HCT116 (cell line): Measurements from ENCODE around the gene CHURC1. TPM values are rescaled to one million over a fixed set of nuclear protein-coding genes. Genes with fewer than 3 reads are reported as not detected.

Source experiments
- ATAC-seq: fragments of 200-7000 bp; cut with Tn5 transposase; 2 replicates; pipeline ENCODE4 v1.9.1; 2020; ENCODE audit warnings: mild to moderate bottlenecking, moderate library complexity
- BruUV-seq: library from RNA; stranded (reverse); fragments of 400-500 nt; replicated peaks from 2 replicates; lab custom pipeline; 2021; lab: Mats Ljungman, UMichigan
- CTCF ChIA-PET: fragments of 300-600 bp; sonication (Branson Sonifier 250); formaldehyde crosslinking; loops from one replicate; lab custom pipeline; 2021; ENCODE audit warnings: antibody characterized with exemption; lab: Charles Lee
- POLR2A ChIA-PET: fragments of 300-600, 350-600 bp; sonication (Branson Sonifier 250); formaldehyde crosslinking; loops from one replicate; lab custom pipeline; 2021; ENCODE audit warnings: antibody characterized with exemption; lab: Charles Lee
- RAD21 ChIA-PET, 2 experiments: fragments of 300-600 bp; sonication (Branson Sonifier 250); formaldehyde crosslinking; loops; one replicate each; lab custom pipeline; 2023; ENCODE audit warnings: low total read pairs in 2 of 2; ENCODE audit not compliant: uncharacterized antibody in 2 of 2, unreplicated experiment in 2 of 2, low non-redundant PET in 1 of 2; lab: Charles Lee
- DNase-seq: peaks from one replicate; pipeline ENCODE4 v3.0.0-alpha.2; 2010; ENCODE audit warnings: low read depth, low spot score
- H2AFZ ChIP-seq: fragments of 200-600 bp; shearing (Covaris generic), sonication (generic); 2 replicates; pipeline ENCODE4 v1.6.1; 2017; ENCODE audit warnings: low read depth, mixed run types, mixed read lengths, antibody characterized with exemption, low read length; ENCODE audit not compliant: poor library complexity, severe bottlenecking
- H3K27ac ChIP-seq: 2 replicates; pipeline ENCODE4 v1.5.1; 2012; ENCODE audit warnings: low read depth, low read length
- H3K27me3 ChIP-seq: fragments of 200-600 bp; sonication (generic); 2 replicates; pipeline ENCODE4 v1.6.1; 2016; ENCODE audit warnings: mixed run types, low read length, mixed read lengths; ENCODE audit not compliant: insufficient read depth
- H3K36me3 ChIP-seq, 2 experiments: fragments of 200-500 bp in 1 of 2; fragments of 200-600 bp in 1 of 2; sonication (Bioruptor generic) in 1 of 2; sonication (generic) in 1 of 2; 2 replicates each; pipeline versions ENCODE4 v1.5.1 to v1.6.1; 2014 to 2016; ENCODE audit warnings: low read length in 2 of 2, inconsistent platforms in 1 of 2, mixed read lengths in 1 of 2, mixed run types in 1 of 2; ENCODE audit not compliant: insufficient read depth in 2 of 2, control insufficient read depth in 1 of 2
- H3K4me1 ChIP-seq, 2 experiments: fragments of 200-600 bp in 1 of 2; sonication (generic) in 1 of 2; 2 replicates each; pipeline versions ENCODE4 v1.5.1 to v1.6.1; 2012 to 2017; ENCODE audit warnings: low read length in 2 of 2, inconsistent platforms in 1 of 2, mild to moderate bottlenecking in 1 of 2, mixed read lengths in 1 of 2, mixed run types in 1 of 2, moderate library complexity in 1 of 2; ENCODE audit not compliant: insufficient read depth in 2 of 2, control insufficient read depth in 1 of 2
- H3K4me2 ChIP-seq: fragments of 200-600 bp; sonication (generic); 2 replicates; pipeline ENCODE4 v1.6.1; 2017; ENCODE audit warnings: mixed run types, low read length, mixed read lengths
- H3K4me3 ChIP-seq, 2 experiments: fragments of 200-600 bp in 1 of 2; sonication (generic) in 1 of 2; replicated peaks in 1 of 2; 2 replicates each; pipeline ENCODE4 v1.5.1; 2011 to 2016; ENCODE audit warnings: low read length in 2 of 2, control low read depth in 1 of 2, low read depth in 1 of 2, mild to moderate bottlenecking in 1 of 2, mixed read lengths in 1 of 2, mixed run types in 1 of 2
- H3K79me2 ChIP-seq: fragments of 200-600 bp; sonication (generic); 2 replicates; pipeline ENCODE4 v1.6.1; 2017; ENCODE audit warnings: mild to moderate bottlenecking, mixed run types, low read length, moderate library complexity, mixed read lengths; ENCODE audit not compliant: insufficient read depth
- H3K9ac ChIP-seq: fragments of 200-600 bp; sonication (generic); 2 replicates; pipeline ENCODE4 v1.6.1; 2016; ENCODE audit warnings: low read length, mixed read lengths
- H3K9me2 ChIP-seq: fragments of 200-600 bp; sonication (generic), shearing (Covaris generic); 2 replicates; pipeline ENCODE4 v1.6.1; 2017; ENCODE audit warnings: mixed run types, mild to moderate bottlenecking, moderate library complexity; ENCODE audit not compliant: insufficient read depth
- H3K9me3 ChIP-seq, 2 experiments: fragments of 200-500 bp in 1 of 2; fragments of 200-600 bp in 1 of 2; sonication (Bioruptor generic) in 1 of 2; sonication (generic) in 1 of 2; 2 replicates each; pipeline ENCODE4 v1.6.1; 2014 to 2017; ENCODE audit warnings: low read length in 2 of 2, mixed read lengths in 2 of 2, inconsistent platforms in 1 of 2, low read depth in 1 of 2, mild to moderate bottlenecking in 1 of 2, mixed run types in 1 of 2, moderate library complexity in 1 of 2; ENCODE audit not compliant: control insufficient read depth in 1 of 2, insufficient read depth in 1 of 2
- H4K20me1 ChIP-seq: fragments of 200-600 bp; sonication (generic), shearing (Covaris generic); 2 replicates; pipeline ENCODE4 v1.6.1; 2017; ENCODE audit warnings: mixed run types, mild to moderate bottlenecking, moderate library complexity; ENCODE audit not compliant: insufficient read depth
- CEBPB ChIP-seq: IDR thresholded peaks from 2 replicates; pipeline ENCODE4 v1.6.1; 2012; ENCODE audit warnings: low read depth
- EGR1 ChIP-seq: IDR thresholded peaks from 2 replicates; pipeline ENCODE4 v1.6.1; 2012; ENCODE audit warnings: low read depth
- EZH2phosphoT487 ChIP-seq: fragments of 200-600 bp; IDR thresholded peaks from 2 replicates; pipeline ENCODE4 v1.6.1; 2018; ENCODE audit warnings: antibody characterized with exemption, borderline replicate concordance
- FOSL1 ChIP-seq: IDR thresholded peaks from 2 replicates; pipeline ENCODE4 v1.6.1; 2012; ENCODE audit warnings: low read depth
- POLR2A ChIP-seq: IDR thresholded peaks from 2 replicates; pipeline ENCODE4 v1.7.0; 2011; ENCODE audit warnings: borderline replicate concordance; ENCODE audit not compliant: insufficient read depth, insufficient read length; ENCODE audit errors: extremely low read depth
- SIN3A ChIP-seq: IDR thresholded peaks from 2 replicates; pipeline ENCODE4 v1.6.1; 2012; ENCODE audit warnings: low read depth
- SP1 ChIP-seq: IDR thresholded peaks from 2 replicates; pipeline ENCODE4 v1.6.1; 2012; ENCODE audit warnings: low read depth
- SRF ChIP-seq: IDR thresholded peaks from 2 replicates; pipeline ENCODE4 v1.6.1; 2012; ENCODE audit warnings: low read depth
- TCF7L2 ChIP-seq: IDR thresholded peaks from 2 replicates; pipeline ENCODE4 v1.7.0; 2011; ENCODE audit warnings: borderline replicate concordance, inconsistent platforms; ENCODE audit not compliant: insufficient read depth, insufficient read length; ENCODE audit errors: extremely low read depth
- YY1 ChIP-seq: IDR thresholded peaks from 2 replicates; pipeline ENCODE4 v1.6.1; 2011; ENCODE audit warnings: low read length, low read depth, moderate library complexity, mild to moderate bottlenecking; ENCODE audit not compliant: insufficient replicate concordance; ENCODE audit errors: extremely low read depth
- ZNF274 ChIP-seq: fragments of 200-500 bp; sonication (Bioruptor generic); IDR thresholded peaks from 2 replicates; pipeline ENCODE4 v1.6.1; 2014; ENCODE audit warnings: mild to moderate bottlenecking, low read depth, low read length, inconsistent platforms
- intact Hi-C: fragments of 100-400 bp; cut with micrococcal nuclease; formaldehyde crosslinking; loops from 2 replicates; pipeline ENCODE4 v1.10.0; 2022
- total RNA-seq: library from RNA; stranded (reverse); gene quantifications from one replicate; pipeline ENCODE4 v1.2.1, GENCODE V29; 2021; ENCODE audit not compliant: unreplicated experiment
- TF ChIP-seq, protein P1 (sequence below), 3 experiments: fragments of 200-600 bp in 1 of 3; sonication (generic) in 1 of 3; IDR thresholded peaks in 2 of 3; conservative IDR thresholded peaks in 1 of 3; 2 replicates each; pipeline ENCODE4 v1.5.1; 2012 to 2017; ENCODE audit warnings: low read depth in 2 of 3, low read length in 2 of 3, antibody characterized with exemption in 1 of 3, borderline replicate concordance in 1 of 3, control low read depth in 1 of 3, mild to moderate bottlenecking in 1 of 3, mixed read lengths in 1 of 3, mixed run types in 1 of 3, moderate library complexity in 1 of 3; ENCODE audit not compliant: insufficient read depth in 1 of 3

The CHURC1 gene
- total RNA-seq, 1 experiment from 2014 or later, result 47.5 TPM

DNA sequence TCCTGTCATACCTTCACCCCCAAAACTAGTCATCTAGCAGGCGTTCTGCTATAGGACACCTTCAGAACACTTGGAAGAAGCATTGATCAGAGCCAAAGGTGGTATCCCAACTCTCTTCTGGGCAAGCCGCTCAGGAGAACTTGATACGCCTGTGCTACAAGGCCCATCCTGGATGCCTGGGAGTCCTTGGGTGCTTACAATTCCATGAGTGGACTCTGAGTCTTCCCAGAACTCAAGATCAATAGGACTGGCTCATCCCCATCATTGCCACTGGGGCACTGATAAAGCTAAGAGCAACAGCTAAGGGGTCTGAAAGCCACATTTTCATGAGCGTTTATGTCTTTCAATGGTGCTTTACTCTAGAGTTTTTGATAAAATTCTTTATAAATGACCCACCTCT lies 36.4 kb upstream of the CHURC1 start:
- Histone ChIP-seq H3K27ac (no peak overlapping the region), H3K9ac (no peak overlapping the region), H3K9me3 (no peaks in the 10 kb centered on the region), H3K27me3 (no peaks in the 10 kb centered on the region), H3K36me3 (no peaks in the 10 kb centered on the region), H4K20me1 (no peaks in the 10 kb centered on the region), H3K4me1 (peaks cover 7 to 16% of the 10 kb centered on the region in 2 experiments; a peak in 3 of 4 replicates), H3K4me3 (no peak overlapping the region), H3K9me2 (no peaks in the 10 kb centered on the region), H3K4me2 (no peak overlapping the region), H3K79me2 (no peaks in the 10 kb centered on the region), H2AFZ (no peak overlapping the region)
- intact Hi-C loops, result no loop called here
- no peak for ATAC-seq
- TSS peak; percentile 36 for BruUV-seq
- TF ChIP-seq POLR2A (no peak), SRF (no peak), SP1 (no peak), EZH2phosphoT487 (no peak), TCF7L2 (no peak), FOSL1 (no peak), ZNF274 (no peak), YY1 (no peak), SIN3A (no peak), EGR1 (no peak), CEBPB (no peak)
- TF ChIP-seq, protein P1, sequence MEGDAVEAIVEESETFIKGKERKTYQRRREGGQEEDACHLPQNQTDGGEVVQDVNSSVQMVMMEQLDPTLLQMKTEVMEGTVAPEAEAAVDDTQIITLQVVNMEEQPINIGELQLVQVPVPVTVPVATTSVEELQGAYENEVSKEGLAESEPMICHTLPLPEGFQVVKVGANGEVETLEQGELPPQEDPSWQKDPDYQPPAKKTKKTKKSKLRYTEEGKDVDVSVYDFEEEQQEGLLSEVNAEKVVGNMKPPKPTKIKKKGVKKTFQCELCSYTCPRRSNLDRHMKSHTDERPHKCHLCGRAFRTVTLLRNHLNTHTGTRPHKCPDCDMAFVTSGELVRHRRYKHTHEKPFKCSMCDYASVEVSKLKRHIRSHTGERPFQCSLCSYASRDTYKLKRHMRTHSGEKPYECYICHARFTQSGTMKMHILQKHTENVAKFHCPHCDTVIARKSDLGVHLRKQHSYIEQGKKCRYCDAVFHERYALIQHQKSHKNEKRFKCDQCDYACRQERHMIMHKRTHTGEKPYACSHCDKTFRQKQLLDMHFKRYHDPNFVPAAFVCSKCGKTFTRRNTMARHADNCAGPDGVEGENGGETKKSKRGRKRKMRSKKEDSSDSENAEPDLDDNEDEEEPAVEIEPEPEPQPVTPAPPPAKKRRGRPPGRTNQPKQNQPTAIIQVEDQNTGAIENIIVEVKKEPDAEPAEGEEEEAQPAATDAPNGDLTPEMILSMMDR (IDR thresholded peaks at IDR 0.05 in 2 of 3, conservative IDR thresholded peaks at IDR 0.05 in 1 of 3; ENCODE audit: borderline replicate concordance in 1 of 3, insufficient read depth in 1 of 3, low read depth in 2 of 3, low read length in 2 of 3), result no peak
- POLR2A ChIA-PET, result no interaction called here
- CTCF ChIA-PET, result interaction anchor here (1.4 to 5.2 kb wide), 3 partner anchors 13 to 55 kb away, joined by 3 to 37 read pairs (median 4); no protein-coding TSS in a partner anchor
- DNase-seq, result no peak
- RAD21 ChIA-PET, result no interaction called here
